ENCODE measurements around the gene HOXD10. TPM values are rescaled to one million over a fixed set of nuclear protein-coding genes. Genes with fewer than 3 reads are reported as not detected.
A peak's percentile ranks its signal among the peaks of the same experiment; 100 is the strongest.

HOXD10 gene
- total RNA-seq, 4 donors from 2014 or later = 0.31 to 0.67 (median 0.52) TPM; not detected in 1

DNA sequence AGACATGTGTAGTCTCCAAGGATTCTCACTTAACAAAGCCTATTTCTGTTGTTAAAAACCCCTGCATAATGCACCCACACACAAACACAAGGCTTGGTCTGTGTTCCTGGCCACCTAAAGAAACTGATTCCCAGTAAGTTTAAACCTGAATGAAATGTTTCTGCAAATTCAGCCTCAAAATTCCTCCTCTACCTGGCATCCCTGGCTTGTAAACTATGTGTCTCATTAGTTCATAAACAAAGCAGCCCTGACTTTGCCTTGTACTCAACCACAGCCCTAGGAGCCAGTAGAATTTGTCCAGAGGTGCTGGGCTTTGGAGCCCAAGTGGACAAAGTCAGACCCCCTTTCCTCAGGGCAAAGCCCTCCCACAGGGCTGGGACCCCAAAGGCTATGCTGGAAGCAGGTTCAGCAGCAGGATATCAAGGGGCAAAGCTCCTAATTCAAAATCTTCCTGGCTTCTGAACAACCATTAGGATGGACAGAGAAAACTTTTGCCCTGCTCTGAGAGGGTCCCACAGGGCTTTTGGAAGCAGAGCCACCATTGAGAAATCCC, 26.7 kb upstream of the HOXD10 start:
- Histone ChIP-seq H3K36me3 (no peaks in the 10 kb centered on the region), H3K9me3 (no peaks in the 10 kb centered on the region), H3K4me3 (no peak overlapping the region), H3K27me3 (peaks cover 100% of the 10 kb centered on the region), H3K27ac (no peak overlapping the region), H3K4me1 (peaks cover 0 to 48% (median 30%) of the 10 kb centered on the region in 3 donors)
- no peak for ATAC-seq
- TF ChIP-seq POLR2A (IDR thresholded peaks at IDR 0.05) = no peak
- TF ChIP-seq EP300 (IDR thresholded peaks at IDR 0.05) = no peak
- TF ChIP-seq, protein P1, sequence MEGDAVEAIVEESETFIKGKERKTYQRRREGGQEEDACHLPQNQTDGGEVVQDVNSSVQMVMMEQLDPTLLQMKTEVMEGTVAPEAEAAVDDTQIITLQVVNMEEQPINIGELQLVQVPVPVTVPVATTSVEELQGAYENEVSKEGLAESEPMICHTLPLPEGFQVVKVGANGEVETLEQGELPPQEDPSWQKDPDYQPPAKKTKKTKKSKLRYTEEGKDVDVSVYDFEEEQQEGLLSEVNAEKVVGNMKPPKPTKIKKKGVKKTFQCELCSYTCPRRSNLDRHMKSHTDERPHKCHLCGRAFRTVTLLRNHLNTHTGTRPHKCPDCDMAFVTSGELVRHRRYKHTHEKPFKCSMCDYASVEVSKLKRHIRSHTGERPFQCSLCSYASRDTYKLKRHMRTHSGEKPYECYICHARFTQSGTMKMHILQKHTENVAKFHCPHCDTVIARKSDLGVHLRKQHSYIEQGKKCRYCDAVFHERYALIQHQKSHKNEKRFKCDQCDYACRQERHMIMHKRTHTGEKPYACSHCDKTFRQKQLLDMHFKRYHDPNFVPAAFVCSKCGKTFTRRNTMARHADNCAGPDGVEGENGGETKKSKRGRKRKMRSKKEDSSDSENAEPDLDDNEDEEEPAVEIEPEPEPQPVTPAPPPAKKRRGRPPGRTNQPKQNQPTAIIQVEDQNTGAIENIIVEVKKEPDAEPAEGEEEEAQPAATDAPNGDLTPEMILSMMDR (IDR thresholded peaks at IDR 0.05) = no peak
- TF ChIP-seq POLR2AphosphoS5 (IDR thresholded peaks at IDR 0.05) = no peak

DNA sequence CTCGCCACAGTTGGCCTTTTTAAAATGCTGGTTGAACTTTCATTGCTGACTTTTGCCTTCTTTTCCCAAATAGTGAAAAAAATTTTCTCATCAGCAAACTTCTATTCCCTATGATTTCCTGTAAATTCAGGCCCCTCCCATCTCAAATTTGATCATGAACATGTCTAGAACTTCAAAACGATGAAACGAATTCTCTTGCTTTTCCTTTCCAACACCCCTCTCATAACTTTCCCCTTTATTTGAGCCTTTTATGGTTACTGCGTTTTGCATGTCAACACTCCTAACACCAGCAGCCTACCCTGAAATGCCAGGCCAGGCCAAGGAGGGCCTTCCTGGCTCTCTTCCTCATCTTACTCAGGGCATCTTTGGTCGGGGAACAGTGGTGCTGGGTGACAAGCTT, 25.7 kb upstream of the HOXD10 start:
- no peak for ATAC-seq
- Histone ChIP-seq H3K4me1 (peaks cover 0 to 38% (median 25%) of the 10 kb centered on the region in 3 donors), H3K4me3 (no peak overlapping the region), H3K27ac (no peak overlapping the region), H3K9me3 (no peaks in the 10 kb centered on the region), H3K27me3 (peaks cover 100% of the 10 kb centered on the region), H3K36me3 (no peaks in the 10 kb centered on the region)
- TF ChIP-seq, protein P1 (IDR thresholded peaks at IDR 0.05) = no peak
- no peak for TF ChIP-seq EP300 (IDR thresholded peaks at IDR 0.05)
- no peak for TF ChIP-seq POLR2A (IDR thresholded peaks at IDR 0.05)
- no peak for TF ChIP-seq POLR2AphosphoS5 (IDR thresholded peaks at IDR 0.05)
- 35 to 44% methylated on average over 3 to 4 of the region's 5 CpGs for WGBS, 2 donors (ENCODE audit: low coverage in 1 of 2)

DNA sequence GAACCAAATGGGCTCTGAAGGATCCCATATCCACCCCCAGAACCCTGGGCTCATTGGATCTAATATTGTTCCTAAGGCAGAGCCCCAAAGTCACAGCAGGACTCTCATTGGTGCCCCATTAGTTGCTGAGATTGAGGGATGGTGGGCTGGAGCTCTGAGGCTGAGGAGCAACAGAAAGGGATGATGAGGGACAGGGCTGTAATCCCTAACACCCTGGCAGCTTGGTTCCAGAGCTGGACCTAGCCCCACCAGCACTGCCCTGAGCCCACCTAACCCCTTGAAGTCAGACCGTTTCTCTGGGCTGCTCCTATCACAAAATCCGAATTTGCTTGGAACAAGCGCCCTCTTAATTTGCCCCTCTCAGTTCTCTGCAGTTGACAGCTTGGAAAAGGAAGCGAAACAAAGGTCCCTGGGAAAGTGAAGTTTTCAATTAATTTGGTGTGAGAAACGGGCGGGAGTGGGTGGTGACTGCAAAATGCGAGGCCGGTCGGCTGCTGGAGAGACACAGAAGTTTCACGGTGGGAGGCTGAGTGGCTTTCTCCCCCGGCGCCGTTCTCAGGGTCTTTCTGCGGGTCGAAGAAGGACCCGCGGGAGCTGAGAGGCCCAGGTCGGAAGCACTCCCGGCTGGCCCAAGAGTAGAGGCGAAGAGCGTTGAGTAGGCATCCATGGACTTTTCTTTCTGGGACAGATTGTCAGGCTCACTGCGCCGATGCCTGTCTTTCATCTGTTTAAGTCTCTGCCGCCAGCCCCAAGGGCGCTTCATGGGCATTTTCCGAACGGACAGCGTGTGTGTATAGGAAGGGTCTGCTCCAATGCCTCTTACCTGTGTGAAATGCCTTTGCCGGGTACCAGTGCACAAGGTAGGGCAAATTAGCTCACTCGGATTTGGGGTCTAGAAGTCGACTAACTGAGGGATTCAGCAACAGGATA, 25.0 kb upstream of the HOXD10 start:
- WGBS, 2 donors (ENCODE audit: low coverage in 1 of 2) = 0 to 5% methylated on average over 2 to 11 of the region's 31 CpGs
- ATAC-seq = no peak
- Histone ChIP-seq H3K4me3 (no peak overlapping the region), H3K4me1 (peaks cover 0 to 37% (median 20%) of the 10 kb centered on the region in 3 donors), H3K27ac (no peak overlapping the region), H3K9me3 (no peaks in the 10 kb centered on the region), H3K27me3 (peaks cover 100% of the 10 kb centered on the region), H3K36me3 (no peaks in the 10 kb centered on the region)
- TF ChIP-seq POLR2A (IDR thresholded peaks at IDR 0.05) (no peak), POLR2AphosphoS5 (IDR thresholded peaks at IDR 0.05) (no peak)

DNA sequence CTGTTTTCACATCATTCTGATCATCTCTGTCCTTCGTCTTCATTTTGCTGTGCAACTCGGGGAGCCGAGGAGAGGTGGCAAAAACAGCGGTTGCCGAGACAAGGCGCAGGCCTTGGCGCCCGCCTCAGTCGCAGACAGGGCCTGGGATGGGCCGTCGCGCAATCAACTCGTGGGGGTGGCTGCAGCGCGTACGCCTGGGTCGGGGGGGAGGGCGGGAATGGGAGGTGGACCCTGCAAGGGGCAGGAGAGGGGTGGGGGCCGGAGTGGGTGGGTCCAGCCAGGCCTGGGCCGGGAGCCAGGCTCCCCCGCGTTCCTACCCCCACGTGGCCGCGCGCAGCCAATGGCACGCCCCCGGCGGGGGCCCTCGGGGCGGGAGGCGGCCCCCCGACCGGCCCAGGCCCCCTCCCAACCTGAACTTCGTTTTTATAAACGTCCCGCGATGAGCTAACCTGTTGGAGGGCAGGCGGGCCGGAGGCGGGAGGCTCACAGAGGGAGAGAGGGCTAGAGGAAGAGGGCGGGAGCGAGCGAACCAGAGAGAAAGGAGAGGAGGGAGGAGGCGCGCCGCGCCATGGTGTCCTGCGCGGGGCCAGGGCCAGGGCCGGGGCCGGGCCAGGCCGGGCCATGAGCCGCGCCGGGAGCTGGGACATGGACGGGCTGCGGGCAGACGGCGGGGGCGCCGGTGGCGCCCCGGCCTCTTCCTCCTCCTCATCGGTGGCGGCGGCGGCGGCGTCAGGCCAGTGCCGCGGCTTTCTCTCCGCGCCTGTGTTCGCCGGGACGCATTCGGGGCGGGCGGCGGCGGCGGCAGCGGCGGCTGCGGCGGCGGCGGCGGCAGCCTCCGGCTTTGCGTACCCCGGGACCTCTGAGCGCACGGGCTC, 24.1 kb upstream of the HOXD10 start, which contains the start of gene HOXD13:
Gene HOXD13, plus strand, starts transcription at position 452 of the 875 bp plus-strand sequence. Its CDS starts 170 bp downstream, at position 622.
- TF ChIP-seq POLR2A (IDR thresholded peaks at IDR 0.05) (no peak), EP300 (IDR thresholded peaks at IDR 0.05) (no peak), POLR2AphosphoS5 (IDR thresholded peaks at IDR 0.05) (no peak)
- TF ChIP-seq, protein P1 (IDR thresholded peaks at IDR 0.05) = no peak

More for the DNA sequence above, 24.1 kb upstream of the HOXD10 start, which contains the start of gene HOXD13:
- Histone ChIP-seq H3K4me1 (peaks cover 0 to 46% (median 23%) of the 10 kb centered on the region in 3 donors), H3K27ac (no peak within 1 kb of the TSS), H3K36me3 (no peaks in the 10 kb centered on the region), H3K4me3 (peak within 1 kb of the TSS in 1 of 2 donors; percentile 47), H3K9me3 (no peaks in the 10 kb centered on the region), H3K27me3 (peaks cover 100% of the 10 kb centered on the region)
- WGBS, 2 donors (ENCODE audit: low coverage in 1 of 2) = 1% methylated on average over 16 of the region's 95 CpGs; no CpG with 5 or more reads in 1 of the 2 donors
- ATAC-seq = no peak

Data from gastroesophageal sphincter (tissue), 4 donors.